LNCAP (cell line): ENCODE measurements around the gene AEN.
A peak's percentile ranks its signal among the peaks of the same experiment; 100 is the strongest.

Experiments used
- TF ChIP-seq, protein P1 (sequence below): fragments of 450-650 bp; IDR thresholded peaks from 2 replicates; pipeline ENCODE4 v1.5.1; 2017; ENCODE audit warnings: mild to moderate bottlenecking

Gene AEN

GRCh38 chr15:88636654-88637053, 15.5 kb downstream of the AEN start:
- TF ChIP-seq, protein P1, sequence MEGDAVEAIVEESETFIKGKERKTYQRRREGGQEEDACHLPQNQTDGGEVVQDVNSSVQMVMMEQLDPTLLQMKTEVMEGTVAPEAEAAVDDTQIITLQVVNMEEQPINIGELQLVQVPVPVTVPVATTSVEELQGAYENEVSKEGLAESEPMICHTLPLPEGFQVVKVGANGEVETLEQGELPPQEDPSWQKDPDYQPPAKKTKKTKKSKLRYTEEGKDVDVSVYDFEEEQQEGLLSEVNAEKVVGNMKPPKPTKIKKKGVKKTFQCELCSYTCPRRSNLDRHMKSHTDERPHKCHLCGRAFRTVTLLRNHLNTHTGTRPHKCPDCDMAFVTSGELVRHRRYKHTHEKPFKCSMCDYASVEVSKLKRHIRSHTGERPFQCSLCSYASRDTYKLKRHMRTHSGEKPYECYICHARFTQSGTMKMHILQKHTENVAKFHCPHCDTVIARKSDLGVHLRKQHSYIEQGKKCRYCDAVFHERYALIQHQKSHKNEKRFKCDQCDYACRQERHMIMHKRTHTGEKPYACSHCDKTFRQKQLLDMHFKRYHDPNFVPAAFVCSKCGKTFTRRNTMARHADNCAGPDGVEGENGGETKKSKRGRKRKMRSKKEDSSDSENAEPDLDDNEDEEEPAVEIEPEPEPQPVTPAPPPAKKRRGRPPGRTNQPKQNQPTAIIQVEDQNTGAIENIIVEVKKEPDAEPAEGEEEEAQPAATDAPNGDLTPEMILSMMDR: no peak

DNA sequence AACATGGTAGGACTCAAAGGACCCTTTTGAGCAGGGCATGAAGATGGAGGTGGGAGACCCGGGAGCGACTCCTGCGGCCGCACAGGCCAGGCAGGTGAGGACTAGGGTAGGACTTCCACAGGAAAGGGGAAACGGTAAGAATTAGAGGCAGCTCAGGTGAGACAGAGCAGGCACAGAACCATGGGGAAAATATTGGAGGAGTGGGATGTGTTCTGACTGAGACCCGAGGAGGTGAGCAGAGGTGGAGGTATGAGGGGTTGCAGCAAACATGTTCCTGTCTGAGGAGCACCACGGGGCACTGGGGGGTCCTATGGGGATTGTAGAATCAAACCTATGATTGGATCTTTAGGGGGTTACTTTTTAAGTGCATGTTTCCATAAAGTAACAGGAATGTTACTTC, 16.3 kb downstream of the AEN start:
- TF ChIP-seq, protein P1: no peak

- TF ChIP-seq, protein P1: no peak
Measured at GRCh38 chr15:88637841-88638625, 16.9 kb downstream of the AEN start.

GRCh38 chr15:88638626-88639372, 17.7 kb downstream of the AEN start, which contains the start of gene ISG20:
Gene ISG20, plus strand, starts transcription at chr15:88639016. Its CDS starts 351 bp downstream, at chr15:88639367.
- TF ChIP-seq, protein P1: peak; percentile 28; the same call in 1 of the 2 replicates

GRCh38 chr15:88641959-88642452, 20.9 kb downstream of the AEN start:
- TF ChIP-seq, protein P1: no peak

GRCh38 chr15:88644741-88645140, 23.6 kb downstream of the AEN start:
- TF ChIP-seq, protein P1: no peak

DNA sequence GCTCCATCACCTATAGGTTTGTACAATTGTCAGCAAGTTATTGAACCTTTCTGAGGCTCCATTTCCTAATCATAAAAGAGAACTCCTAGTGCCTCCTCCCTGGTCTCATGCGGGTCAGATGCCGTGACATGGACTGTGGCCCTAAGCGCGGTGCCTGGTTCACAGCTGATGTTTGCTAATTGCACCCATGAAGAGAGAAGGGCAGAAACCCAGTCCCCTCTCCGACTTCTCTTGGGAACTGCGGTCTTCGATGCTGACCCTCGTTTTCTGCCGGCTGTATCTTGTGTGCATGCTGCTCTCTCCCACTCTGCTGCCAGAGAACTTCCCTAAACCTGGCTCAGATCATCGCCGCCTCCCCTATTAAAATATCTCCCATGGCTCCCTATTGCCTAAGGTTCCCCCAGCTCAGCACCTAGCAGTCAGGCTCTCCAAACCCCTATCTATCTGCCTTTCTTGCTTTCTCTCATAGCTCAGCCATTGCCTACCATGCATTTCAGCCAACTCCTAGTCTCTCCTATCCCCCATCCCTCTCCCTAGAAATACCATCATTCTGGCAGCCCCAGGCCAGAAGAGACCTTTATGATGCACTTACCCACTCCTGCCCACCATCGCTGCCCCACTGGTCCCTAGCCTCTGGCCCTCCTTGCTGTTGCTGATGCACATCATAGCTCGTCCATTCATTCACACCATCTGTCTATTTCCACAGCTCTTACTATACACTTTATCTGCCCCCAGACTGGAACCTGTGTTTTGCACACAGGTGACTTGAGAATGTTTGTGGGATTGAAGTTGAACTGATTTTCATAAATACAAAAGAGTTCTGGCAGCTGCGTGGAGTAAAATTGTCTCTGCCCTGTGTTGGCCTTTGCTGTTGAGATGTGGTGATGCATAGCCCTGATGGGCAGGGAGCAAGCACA, 24.3 kb downstream of the AEN start:
- TF ChIP-seq, protein P1: no peak
